HUES64 (cell line): Measurements from ENCODE around the gene EFS.

Experiments used
- H3K27ac ChIP-seq: 2 replicates; pipeline ENCODE4 v1.7.0; 2013; ENCODE audit warnings: low read depth, low read length, inconsistent platforms
- H3K27me3 ChIP-seq: 2 replicates; pipeline ENCODE4 v1.6.1; 2013; ENCODE audit warnings: mild to moderate bottlenecking, low read length; ENCODE audit not compliant: insufficient read depth
- H3K36me3 ChIP-seq: 2 replicates; pipeline ENCODE4 v1.6.1; 2013; ENCODE audit warnings: mild to moderate bottlenecking, low read length; ENCODE audit not compliant: insufficient read depth
- H3K4me1 ChIP-seq: 2 replicates; pipeline ENCODE4 v1.6.1; 2013; ENCODE audit warnings: mild to moderate bottlenecking, low read length, moderate library complexity; ENCODE audit not compliant: insufficient read depth
- H3K4me3 ChIP-seq: 2 replicates; pipeline ENCODE4 v1.5.1; 2013; ENCODE audit warnings: mild to moderate bottlenecking, low read length, moderate library complexity
- H3K9ac ChIP-seq: 2 replicates; pipeline ENCODE4 v1.6.1; 2013; ENCODE audit warnings: mild to moderate bottlenecking, low read depth, low read length
- H3K9me3 ChIP-seq: 2 replicates; pipeline ENCODE4 v1.6.1; 2013; ENCODE audit warnings: low read depth, low read length; ENCODE audit not compliant: insufficient read depth
- WGBS: fragments of 150-250, 120-280 bp; methylation state at CpG from one replicate; pipeline ENCODE4 v1.1.7; 2013; ENCODE audit warnings: missing lambda C conversion rate; 5-methylcytosine and 5-hydroxymethylcytosine counted together

The EFS gene

DNA sequence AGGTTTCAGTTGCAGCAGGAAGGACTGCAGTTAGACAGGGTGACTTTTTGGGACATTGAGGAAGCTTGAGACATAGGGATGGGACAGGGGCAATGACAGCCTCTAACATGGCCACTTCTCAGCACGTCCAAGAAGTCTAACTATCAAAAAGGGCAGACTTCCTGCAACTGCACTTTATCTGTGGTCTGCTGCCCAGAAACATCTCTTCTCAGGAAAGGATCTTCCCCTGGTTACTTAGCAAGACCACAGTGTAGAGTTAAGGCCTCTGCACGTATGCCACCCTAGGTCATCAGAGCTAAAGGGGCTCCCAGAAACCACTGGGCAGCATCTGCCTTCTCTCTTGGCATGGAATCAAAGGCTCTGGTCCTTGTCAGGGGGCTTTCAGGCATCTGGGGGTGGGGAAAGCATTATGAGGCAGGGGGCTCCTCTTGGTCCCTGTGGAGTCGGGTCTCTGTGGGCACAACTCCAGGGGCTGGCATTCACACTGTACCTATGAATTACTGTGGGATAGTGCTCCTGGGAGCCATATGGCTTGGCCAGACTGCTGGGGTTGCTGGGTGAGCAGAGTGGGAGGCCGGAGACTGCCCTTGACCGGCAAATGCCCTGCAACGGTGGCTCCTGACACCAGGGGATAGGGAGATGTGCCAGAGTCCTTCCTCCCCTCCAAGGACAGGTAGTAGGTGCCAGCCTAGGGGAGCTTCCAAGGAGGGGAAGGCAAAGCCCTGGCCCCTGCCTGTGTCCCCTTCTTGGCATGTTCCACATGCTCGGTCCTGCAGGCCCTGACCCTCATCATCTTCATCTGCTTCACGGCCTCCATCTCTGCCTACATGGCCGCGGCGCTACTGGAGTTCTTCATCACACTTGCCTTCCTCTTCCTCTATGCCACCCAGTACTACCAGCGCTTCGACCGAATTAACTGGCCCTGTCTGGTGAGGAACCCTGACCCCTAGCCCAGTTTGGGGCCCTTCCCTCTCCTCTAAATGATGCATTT is 12.9 kb upstream of the EFS start:
- Histone ChIP-seq H3K27ac (no peak overlapping the region), H3K36me3 (no peaks in the 10 kb centered on the region), H3K4me3 (no peak overlapping the region), H3K27me3 (peaks cover 26% of the 10 kb centered on the region), H3K4me1 (no peaks in the 10 kb centered on the region), H3K9ac (no peak overlapping the region), H3K9me3 (no peaks in the 10 kb centered on the region)
- 90% methylated on average over 14 of the region's 14 CpGs for WGBS

DNA sequence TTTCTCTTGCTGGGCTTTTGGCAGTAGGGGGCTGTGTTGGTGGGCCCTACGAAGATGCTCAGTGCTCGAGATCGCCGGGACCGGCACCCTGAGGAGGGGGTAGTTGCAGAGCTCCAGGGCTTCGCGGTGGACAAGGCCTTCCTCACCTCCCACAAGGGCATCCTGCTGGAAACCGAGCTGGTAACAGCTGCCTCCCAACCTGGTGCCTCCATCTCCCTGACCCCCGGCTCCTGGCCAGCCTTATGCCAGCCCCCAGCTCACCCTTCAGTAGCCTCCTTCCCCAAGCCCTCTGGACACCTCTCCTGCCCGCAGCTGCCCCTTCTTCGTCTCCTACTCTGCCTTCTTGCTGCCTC is 12.2 kb upstream of the EFS start:
- H3K27me3 ChIP-seq = peaks cover 24% of the 10 kb centered on the region
- H3K36me3 ChIP-seq = no peaks in the 10 kb centered on the region
- H3K4me3 ChIP-seq = no peak overlapping the region
- WGBS = 77% methylated on average over 11 of the region's 11 CpGs
- no peak overlapping the region for H3K9ac ChIP-seq
- H3K4me1 ChIP-seq = no peaks in the 10 kb centered on the region
- no peaks in the 10 kb centered on the region for H3K9me3 ChIP-seq
- H3K27ac ChIP-seq = no peak overlapping the region

DNA sequence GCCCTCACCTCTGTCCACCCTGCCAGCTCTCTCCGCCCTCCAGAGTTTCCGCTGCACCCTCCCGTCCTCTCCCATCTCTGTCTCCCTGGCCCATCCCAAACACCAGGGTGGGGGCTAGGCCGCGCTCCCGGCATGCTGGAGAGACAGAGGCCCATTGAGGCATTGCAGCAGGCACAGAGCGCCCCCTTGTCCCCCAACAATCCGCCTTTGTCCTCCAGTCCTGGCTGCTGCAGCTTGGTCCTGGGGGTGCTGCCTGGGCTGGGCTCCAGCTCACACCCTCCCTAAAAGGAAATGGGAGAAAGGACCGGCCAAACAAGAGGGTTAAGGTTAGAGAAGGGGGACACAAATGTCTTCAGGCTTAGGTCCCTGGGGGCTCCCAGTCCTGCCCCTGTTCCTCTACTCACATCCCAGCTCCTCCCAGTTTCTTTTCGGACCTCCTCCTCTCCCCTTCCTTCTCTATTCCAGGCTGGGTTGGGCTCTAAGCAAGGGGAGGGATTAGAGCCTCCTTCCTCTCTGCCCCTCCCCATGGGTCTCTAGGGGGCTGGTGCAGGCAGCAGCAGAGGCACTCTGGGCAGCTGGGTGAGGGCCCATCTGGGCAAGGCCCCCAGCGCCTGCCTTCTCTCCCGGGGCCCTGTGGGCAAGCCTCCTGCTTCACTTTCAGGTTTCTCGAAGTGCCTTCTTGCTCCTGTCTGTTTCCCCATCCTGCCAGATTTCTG is 11.7 kb upstream of the EFS start, which contains the start of gene CMTM5:
TSS of gene CMTM5 (plus strand) at position 565 of the 716 bp plus-strand sequence. CDS start 206 bp downstream, outside the sequence.
- peaks cover 22% of the 10 kb centered on the region for H3K27me3 ChIP-seq
- H3K27ac ChIP-seq = no peak within 1 kb of the TSS
- WGBS = 70% methylated on average over 12 of the region's 13 CpGs
- H3K36me3 ChIP-seq = no peaks in the 10 kb centered on the region
- peak within 1 kb of the TSS; percentile 23 for H3K4me3 ChIP-seq
- no peak within 1 kb of the TSS for H3K9ac ChIP-seq
- H3K9me3 ChIP-seq = no peaks in the 10 kb centered on the region
- H3K4me1 ChIP-seq = no peaks in the 10 kb centered on the region

DNA sequence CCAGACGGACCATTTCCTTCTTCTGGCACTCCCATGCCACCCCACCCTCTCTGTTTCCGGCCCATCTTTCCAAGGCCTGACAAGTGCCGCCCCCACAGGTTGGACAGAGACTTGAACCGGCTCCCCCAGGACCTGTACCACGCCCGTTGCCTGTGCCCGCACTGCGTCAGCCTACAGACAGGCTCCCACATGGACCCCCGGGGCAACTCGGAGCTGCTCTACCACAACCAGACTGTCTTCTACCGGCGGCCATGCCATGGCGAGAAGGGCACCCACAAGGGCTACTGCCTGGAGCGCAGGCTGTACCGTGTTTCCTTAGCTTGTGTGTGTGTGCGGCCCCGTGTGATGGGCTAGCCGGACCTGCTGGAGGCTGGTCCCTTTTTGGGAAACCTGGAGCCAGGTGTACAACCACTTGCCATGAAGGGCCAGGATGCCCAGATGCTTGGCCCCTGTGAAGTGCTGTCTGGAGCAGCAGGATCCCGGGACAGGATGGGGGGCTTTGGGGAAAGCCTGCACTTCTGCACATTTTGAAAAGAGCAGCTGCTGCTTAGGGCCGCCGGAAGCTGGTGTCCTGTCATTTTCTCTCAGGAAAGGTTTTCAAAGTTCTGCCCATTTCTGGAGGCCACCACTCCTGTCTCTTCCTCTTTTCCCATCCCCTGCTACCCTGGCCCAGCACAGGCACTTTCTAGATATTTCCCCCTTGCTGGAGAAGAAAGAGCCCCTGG is 10.7 kb upstream of the EFS start:
- Histone ChIP-seq H3K36me3 (no peaks in the 10 kb centered on the region), H3K27me3 (peaks cover 22% of the 10 kb centered on the region), H3K9ac (no peak overlapping the region), H3K27ac (no peak overlapping the region), H3K9me3 (no peaks in the 10 kb centered on the region), H3K4me3 (no peak overlapping the region), H3K4me1 (no peaks in the 10 kb centered on the region)
- 90% methylated on average over 21 of the region's 21 CpGs for WGBS

DNA sequence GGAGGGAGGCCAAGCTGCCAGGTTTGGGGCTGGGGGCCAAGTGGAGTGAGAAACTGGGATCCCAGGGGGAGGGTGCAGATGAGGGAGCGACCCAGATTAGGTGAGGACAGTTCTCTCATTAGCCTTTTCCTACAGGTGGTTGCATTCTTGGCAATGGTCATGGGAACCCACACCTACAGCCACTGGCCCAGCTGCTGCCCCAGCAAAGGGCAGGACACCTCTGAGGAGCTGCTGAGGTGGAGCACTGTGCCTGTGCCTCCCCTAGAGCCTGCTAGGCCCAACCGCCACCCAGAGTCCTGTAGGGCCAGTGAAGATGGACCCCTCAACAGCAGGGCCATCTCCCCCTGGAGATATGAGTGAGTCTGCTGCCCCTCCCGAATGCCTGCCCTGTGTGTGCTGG is 8.1 kb upstream of the EFS start:
- H3K36me3 ChIP-seq = no peaks in the 10 kb centered on the region

DNA sequence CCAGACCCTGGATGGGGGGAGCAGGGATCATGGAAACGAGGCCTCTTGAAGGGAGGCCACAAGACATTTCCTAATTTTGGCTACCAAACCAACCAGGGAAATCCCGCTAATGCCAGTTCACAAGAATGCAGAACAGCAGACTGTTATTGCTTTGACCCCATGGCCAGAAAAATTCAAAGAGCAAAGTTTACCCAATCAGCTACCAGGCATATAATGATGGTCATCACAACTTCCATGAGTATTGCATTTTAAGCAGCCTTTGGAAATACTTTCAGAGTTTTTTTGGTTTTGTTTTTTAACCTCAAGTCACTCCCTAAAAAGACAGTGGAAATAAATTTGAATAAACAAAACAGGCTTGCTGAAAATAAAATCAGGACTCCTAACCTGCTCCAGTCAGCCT is 7.5 kb upstream of the EFS start, which contains the start of gene IL25:
TSS of gene IL25 (plus strand) at position 301 of the 400 bp plus-strand sequence.
- Histone ChIP-seq H3K9me3 (no peaks in the 10 kb centered on the region), H3K27ac (no peak within 1 kb of the TSS), H3K9ac (no peak within 1 kb of the TSS), H3K36me3 (no peaks in the 10 kb centered on the region), H3K27me3 (peaks cover 17% of the 10 kb centered on the region), H3K4me3 (no peak within 1 kb of the TSS), H3K4me1 (no peaks in the 10 kb centered on the region)
- 76% methylated on average over 2 of the region's 2 CpGs for WGBS

More for the DNA sequence above, 8.1 kb upstream of the EFS start:
- Histone ChIP-seq H3K9me3 (no peaks in the 10 kb centered on the region), H3K27ac (no peak overlapping the region), H3K27me3 (peaks cover 17% of the 10 kb centered on the region), H3K9ac (no peak overlapping the region), H3K4me3 (no peak overlapping the region), H3K4me1 (no peaks in the 10 kb centered on the region)
- WGBS = 84% methylated on average over 3 of the region's 3 CpGs

DNA sequence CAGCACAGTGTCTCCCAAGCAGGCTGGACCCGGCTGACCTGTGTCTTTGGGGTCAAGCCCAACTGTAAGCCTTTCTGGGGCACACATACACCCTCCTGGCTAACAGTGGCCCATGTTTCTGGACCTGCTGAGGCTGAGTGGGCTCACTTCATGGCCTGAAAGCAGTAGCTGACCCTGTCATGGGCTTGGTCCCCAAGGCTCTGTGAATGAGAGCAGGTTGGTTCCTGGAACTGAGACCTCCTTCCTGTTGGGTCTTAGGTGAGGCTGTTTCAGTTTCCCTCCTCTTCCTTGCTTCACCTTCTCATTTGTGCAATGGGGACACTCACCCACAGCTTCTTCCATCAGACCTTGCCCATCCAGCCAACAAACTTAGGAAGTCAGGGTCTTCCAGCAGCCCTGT is 6.9 kb upstream of the EFS start:
- H3K27ac ChIP-seq = no peak overlapping the region
- H3K4me3 ChIP-seq = no peak overlapping the region
- 81% methylated on average over 1 of the region's 1 CpG for WGBS
- H3K36me3 ChIP-seq = no peaks in the 10 kb centered on the region
- H3K27me3 ChIP-seq = peaks cover 14% of the 10 kb centered on the region
- H3K9me3 ChIP-seq = no peaks in the 10 kb centered on the region
- peaks cover 5% of the 10 kb centered on the region for H3K4me1 ChIP-seq
- H3K9ac ChIP-seq = no peak overlapping the region

DNA sequence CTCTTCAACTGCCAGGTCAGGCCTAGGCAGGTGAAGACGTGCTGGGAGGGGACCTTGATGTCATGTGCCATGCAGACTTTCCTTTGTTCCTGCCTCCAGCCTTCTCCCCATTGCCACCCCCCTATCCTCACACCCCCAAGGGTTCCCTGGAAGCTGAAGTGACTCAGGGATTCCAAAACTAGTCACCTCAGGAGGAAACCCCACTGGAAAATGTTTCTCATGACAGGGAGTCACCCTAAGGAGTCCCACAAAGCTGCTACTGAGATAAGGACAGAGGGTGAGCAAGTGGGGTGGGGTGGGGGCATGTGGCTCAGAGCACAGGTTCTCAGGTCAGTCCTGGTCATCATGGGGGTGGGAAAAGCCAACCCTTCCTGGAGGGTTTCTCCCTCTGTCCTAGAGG is 5.2 kb upstream of the EFS start:
- no peak overlapping the region for H3K9ac ChIP-seq
- H3K36me3 ChIP-seq = no peaks in the 10 kb centered on the region
- no peaks in the 10 kb centered on the region for H3K9me3 ChIP-seq
- no peak overlapping the region for H3K27ac ChIP-seq
- no peak overlapping the region for H3K4me3 ChIP-seq
- peaks cover 14% of the 10 kb centered on the region for H3K27me3 ChIP-seq
- H3K4me1 ChIP-seq = peaks cover 7% of the 10 kb centered on the region
- WGBS = 67% methylated on average over 1 of the region's 1 CpG

DNA sequence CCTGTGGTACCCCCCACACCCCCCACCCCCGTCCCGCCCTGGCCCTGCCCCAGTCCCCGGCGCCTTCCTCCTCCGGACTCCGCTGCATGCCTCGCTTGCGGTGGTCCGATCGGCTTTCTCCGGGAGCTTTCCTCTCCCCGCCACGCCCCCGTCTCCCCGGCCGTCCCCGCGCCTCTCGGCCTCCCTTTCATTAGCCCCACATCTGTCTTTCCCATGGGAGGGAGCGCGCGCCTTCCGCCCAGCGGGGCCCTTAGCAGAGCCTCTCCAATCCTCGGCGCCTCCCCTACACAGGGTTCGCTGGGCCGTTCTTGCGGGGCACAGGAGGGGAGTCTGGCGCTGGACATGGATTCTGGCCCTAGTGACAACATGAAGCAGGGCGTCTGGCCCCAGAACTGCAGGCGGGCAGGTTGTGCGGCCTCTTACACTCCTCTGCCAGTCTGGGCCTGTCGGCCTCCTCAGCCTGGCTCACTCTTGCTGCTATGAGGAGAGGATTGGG is 1.5 kb upstream of the EFS start:
- H3K9me3 ChIP-seq = no peaks in the 10 kb centered on the region
- peak overlapping the region; percentile 38; the same call in 1 of the 2 replicates for H3K9ac ChIP-seq
- H3K4me3 ChIP-seq = peak overlapping the region; percentile 76
- 1% methylated on average over 32 of the region's 34 CpGs for WGBS
- H3K27me3 ChIP-seq = peaks cover 14% of the 10 kb centered on the region
- 0 out of 2 replicates have a peak, but pooled peaks cover 2% of the 10 kb centered on the region for H3K36me3 ChIP-seq
- H3K27ac ChIP-seq = peak overlapping the region; percentile 86; the same call in 1 of the 2 replicates
- peaks cover 13% of the 10 kb centered on the region for H3K4me1 ChIP-seq

DNA sequence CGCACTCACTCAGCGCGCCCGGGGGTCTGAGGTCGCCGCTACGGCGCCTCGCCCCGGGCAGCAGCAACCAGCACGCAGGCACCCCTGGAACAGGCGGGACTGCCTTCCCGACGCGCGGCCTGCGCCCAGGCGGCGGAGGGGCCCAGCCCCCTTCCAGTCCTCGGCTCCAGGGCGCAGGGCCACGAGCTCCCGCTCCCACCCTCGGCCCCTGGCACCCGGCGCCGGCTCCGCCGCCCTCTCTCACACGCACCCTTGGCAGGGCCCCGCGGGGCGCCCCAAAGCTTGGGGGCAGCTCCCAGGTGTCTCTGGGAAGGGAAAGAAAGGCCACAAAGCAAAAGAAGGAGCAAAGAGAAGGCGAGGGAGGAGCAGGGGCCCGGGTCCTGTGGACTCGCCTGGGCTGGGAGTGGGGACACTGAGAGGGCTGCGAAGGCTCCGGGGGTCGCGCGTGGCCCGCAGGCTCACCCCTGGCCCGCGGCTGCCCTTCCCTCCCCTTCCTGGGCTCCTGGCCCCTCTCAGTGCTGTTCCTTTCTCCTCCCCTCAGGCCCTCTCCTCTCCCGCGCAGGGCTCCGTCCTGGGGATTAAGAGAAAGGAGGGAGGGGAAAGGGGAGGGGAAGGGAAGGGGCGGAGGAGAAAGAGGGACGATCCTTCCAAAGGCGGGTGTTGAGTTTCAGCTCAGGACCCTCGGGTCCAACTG is 907 bp upstream of the EFS start:
- H3K4me1 ChIP-seq = peaks cover 13% of the 10 kb centered on the region
- H3K27ac ChIP-seq = peak overlapping the region; percentile 86
- WGBS = under 1% methylated on average over 47 of the region's 51 CpGs
- peak overlapping the region; percentile 76 for H3K4me3 ChIP-seq
- peaks cover 7% of the 10 kb centered on the region; the same call in 1 of the 2 replicates for H3K36me3 ChIP-seq
- H3K9ac ChIP-seq = peak overlapping the region; percentile 84
- H3K27me3 ChIP-seq = peaks cover 14% of the 10 kb centered on the region
- H3K9me3 ChIP-seq = no peaks in the 10 kb centered on the region
